ENCODE measurements around the gene SVOP.
A peak's percentile ranks its signal among the peaks of the same experiment; 100 is the strongest.

SVOP gene

DNA sequence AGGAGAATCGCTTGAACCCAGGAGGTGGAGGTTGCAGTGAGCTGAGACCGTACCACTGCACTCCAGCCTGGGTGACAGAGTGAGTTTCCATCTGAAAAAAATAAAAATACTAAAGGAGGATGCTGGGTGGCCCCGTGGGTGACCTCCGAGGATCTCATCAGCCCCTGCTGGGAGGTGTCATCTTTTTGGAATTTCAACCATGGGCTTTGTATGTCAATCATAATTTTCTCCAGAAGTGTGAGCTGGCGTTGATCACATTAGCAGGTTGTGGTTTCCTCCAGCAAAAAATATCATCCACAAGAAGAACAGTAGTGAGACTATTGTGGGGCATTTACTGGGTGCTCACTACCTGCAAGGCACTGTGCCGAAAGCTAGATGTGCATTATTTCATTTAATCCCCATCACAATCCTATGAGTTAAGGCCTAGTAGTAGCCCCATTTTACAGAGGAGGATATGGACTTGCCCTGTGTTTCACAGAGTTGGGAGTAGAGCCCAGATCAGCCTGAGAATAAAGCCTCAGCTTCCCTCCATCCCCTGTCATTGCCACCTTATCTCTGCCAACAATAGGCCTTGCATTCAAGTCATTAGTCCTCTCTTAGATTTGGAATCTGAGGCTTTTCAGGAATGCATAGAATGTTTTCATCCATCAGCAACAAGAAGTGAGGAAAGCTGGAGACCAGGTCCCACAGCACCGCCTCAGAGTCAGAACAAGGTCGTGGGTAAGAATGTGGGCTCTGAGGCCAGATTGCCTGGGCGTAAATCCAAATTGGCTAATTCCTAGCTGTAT lies 39.8 kb downstream of the SVOP start:
- WGBS (ENCODE audit: insufficient coverage, insufficient read length): no CpG with 5 or more reads among the region's 9 CpGs
- no peaks in the 10 kb centered on the region for H3K4me1 ChIP-seq (ENCODE audit: control insufficient read depth, insufficient read depth, low read length)
- no peak overlapping the region for H3K4me3 ChIP-seq (ENCODE audit: low read length)
- no peak overlapping the region for H3K27ac ChIP-seq (ENCODE audit: low read length)
- H3K36me3 ChIP-seq (ENCODE audit: control insufficient read depth, insufficient read depth, low read length): no peaks in the 10 kb centered on the region
- peak; percentile 7 for DNase-seq (ENCODE audit: low read depth, low spot score)
- no peaks in the 10 kb centered on the region for H3K27me3 ChIP-seq (ENCODE audit: control insufficient read depth, insufficient read depth, low read length)
- H3K9me3 ChIP-seq (ENCODE audit: control insufficient read depth, insufficient read depth, low read length): no peaks in the 10 kb centered on the region

DNA sequence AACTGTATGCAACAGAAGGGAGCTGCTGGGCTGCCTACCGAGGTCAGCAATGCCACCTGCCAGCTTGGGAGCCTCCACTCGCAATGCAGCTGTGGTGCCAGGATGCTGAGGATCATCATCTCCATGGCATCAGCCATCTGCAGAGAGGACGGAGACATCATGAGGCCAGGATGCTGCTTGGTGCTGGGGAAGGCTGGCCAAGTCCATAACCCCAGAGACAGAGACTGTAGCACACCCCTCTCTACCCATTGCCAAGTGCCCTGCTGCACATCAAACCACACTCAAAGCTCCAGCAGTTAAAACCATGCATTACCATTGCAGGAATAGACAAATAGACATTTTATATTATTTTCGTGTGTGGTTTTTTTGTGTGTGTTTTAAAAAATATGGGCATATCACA lies 43.5 kb downstream of the SVOP start:
- Histone ChIP-seq H3K36me3 (ENCODE audit: control insufficient read depth, insufficient read depth, low read length) (no peaks in the 10 kb centered on the region), H3K27ac (ENCODE audit: low read length) (no peak overlapping the region), H3K9me3 (ENCODE audit: control insufficient read depth, insufficient read depth, low read length) (no peaks in the 10 kb centered on the region), H3K4me1 (ENCODE audit: control insufficient read depth, insufficient read depth, low read length) (no peaks in the 10 kb centered on the region), H3K27me3 (ENCODE audit: control insufficient read depth, insufficient read depth, low read length) (no peaks in the 10 kb centered on the region), H3K4me3 (ENCODE audit: low read length) (no peak overlapping the region)
- WGBS (ENCODE audit: insufficient coverage, insufficient read length): no CpG with 5 or more reads among the region's 4 CpGs
- DNase-seq (ENCODE audit: low read depth, low spot score): no peak

DNA sequence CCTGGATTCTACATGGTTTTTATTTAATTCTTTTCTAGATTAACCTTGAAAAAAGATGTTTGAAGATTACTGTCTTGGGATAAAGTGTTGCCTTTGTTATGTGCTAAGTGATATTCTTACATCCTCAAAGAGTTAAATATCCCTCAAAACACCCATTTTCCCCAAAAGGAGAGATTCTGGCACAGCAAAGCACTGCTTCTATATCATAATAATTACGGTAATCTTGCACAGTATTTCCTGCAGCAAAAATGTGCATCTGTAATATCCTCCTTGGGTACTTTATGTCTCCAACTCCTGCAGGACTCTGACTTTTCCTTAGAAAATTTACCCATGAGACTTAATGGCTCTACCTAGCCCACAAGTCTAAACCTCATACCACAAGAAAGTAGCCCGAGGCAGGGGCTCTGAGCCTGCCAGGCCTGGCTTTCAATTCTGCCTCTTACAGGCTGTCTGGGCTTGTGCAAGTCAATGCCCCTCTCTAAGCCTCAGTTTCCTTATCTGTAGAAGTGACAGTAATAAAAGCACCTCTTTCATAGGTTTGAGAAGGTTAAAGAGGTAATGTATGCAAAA lies 45.8 kb downstream of the SVOP start:
- DNase-seq (ENCODE audit: low read depth, low spot score): no peak
- Histone ChIP-seq H3K9me3 (ENCODE audit: control insufficient read depth, insufficient read depth, low read length) (no peaks in the 10 kb centered on the region), H3K27me3 (ENCODE audit: control insufficient read depth, insufficient read depth, low read length) (no peaks in the 10 kb centered on the region), H3K36me3 (ENCODE audit: control insufficient read depth, insufficient read depth, low read length) (no peaks in the 10 kb centered on the region), H3K27ac (ENCODE audit: low read length) (no peak overlapping the region), H3K4me3 (ENCODE audit: low read length) (no peak overlapping the region), H3K4me1 (ENCODE audit: control insufficient read depth, insufficient read depth, low read length) (no peaks in the 10 kb centered on the region)
- WGBS (ENCODE audit: insufficient coverage, insufficient read length): no CpG with 5 or more reads among the region's 2 CpGs

DNA sequence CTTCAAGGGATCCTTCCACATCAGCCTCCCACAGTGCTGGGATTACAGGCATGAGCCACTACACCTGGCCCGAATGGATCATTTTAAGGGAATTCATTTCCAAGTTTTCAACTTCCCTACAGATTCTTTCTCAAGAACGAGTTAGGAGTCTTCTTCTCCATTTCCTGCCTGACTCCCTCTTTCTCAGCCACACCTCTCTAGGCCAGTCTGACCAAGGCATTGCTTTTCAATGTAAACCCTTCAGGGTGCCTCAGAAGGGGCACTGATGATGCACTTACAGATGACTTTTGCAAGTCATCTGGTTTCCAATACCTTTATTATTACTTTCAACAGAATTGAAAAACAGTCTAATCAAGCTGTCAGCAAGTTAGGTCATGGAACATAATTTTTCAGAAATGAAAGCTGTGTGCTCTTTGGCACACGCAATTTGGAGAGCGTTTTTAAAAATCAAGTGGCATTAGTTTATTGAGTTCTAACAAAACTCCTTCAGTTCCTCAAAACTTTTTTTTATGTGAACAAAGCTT lies 47.2 kb downstream of the SVOP start:
- no peaks in the 10 kb centered on the region for H3K9me3 ChIP-seq (ENCODE audit: control insufficient read depth, insufficient read depth, low read length)
- no peak for DNase-seq (ENCODE audit: low read depth, low spot score)
- no peak overlapping the region for H3K27ac ChIP-seq (ENCODE audit: low read length)
- WGBS (ENCODE audit: insufficient coverage, insufficient read length): no CpG with 5 or more reads among the region's 4 CpGs
- H3K4me3 ChIP-seq (ENCODE audit: low read length): no peak overlapping the region
- H3K27me3 ChIP-seq (ENCODE audit: control insufficient read depth, insufficient read depth, low read length): no peaks in the 10 kb centered on the region
- H3K36me3 ChIP-seq (ENCODE audit: control insufficient read depth, insufficient read depth, low read length): no peaks in the 10 kb centered on the region
- no peaks in the 10 kb centered on the region for H3K4me1 ChIP-seq (ENCODE audit: control insufficient read depth, insufficient read depth, low read length)

DNA sequence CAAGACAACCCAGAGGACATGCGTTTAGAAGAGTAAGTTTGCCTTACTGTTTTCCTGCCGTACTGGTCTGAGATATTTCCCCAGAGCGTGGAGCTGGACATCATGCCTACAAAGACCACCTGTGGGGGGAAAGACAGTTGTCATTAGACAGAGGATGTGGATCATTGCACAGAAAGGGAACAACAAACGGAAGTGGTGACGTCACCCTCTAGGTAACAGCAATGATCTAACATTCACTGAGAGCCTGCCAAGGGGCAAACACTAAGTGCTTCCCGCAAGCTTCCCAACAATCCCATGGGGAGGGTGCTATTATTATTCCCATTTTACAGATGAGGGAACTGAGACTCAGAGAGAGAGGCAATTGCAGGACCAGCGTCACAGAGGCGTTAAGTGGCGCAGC lies 48.5 kb downstream of the SVOP start:
- WGBS (ENCODE audit: insufficient coverage, insufficient read length): no CpG with 5 or more reads among the region's 9 CpGs
- H3K9me3 ChIP-seq (ENCODE audit: control insufficient read depth, insufficient read depth, low read length): no peaks in the 10 kb centered on the region
- H3K27me3 ChIP-seq (ENCODE audit: control insufficient read depth, insufficient read depth, low read length): no peaks in the 10 kb centered on the region
- no peak for DNase-seq (ENCODE audit: low read depth, low spot score)
- no peaks in the 10 kb centered on the region for H3K36me3 ChIP-seq (ENCODE audit: control insufficient read depth, insufficient read depth, low read length)
- no peak overlapping the region for H3K4me3 ChIP-seq (ENCODE audit: low read length)
- no peak overlapping the region for H3K27ac ChIP-seq (ENCODE audit: low read length)
- H3K4me1 ChIP-seq (ENCODE audit: control insufficient read depth, insufficient read depth, low read length): no peaks in the 10 kb centered on the region

DNA sequence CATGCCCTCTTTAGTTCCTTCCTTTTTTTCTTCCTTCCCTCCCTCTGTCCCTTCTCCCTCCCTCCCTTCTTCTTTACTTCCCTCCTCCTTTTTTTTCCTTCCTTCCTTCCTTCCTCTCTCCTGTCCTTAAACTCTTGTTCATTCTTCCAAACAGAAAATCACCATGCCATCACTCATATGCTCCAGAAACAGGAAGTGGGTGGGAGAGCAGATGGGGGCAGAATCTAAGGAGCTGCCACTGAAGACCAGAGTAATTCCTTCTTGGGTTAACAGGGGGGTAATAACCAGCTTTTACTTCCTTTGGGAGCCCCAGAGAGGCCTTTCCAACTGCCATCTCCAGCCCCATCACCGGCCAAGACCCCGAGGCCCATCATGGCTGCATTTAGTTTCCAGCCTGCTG lies 51.2 kb downstream of the SVOP start:
- WGBS (ENCODE audit: insufficient coverage, insufficient read length): no CpG with 5 or more reads among the region's 2 CpGs
- Histone ChIP-seq H3K4me1 (ENCODE audit: control insufficient read depth, insufficient read depth, low read length) (no peaks in the 10 kb centered on the region), H3K36me3 (ENCODE audit: control insufficient read depth, insufficient read depth, low read length) (no peaks in the 10 kb centered on the region), H3K9me3 (ENCODE audit: control insufficient read depth, insufficient read depth, low read length) (no peaks in the 10 kb centered on the region), H3K27me3 (ENCODE audit: control insufficient read depth, insufficient read depth, low read length) (no peaks in the 10 kb centered on the region), H3K27ac (ENCODE audit: low read length) (no peak overlapping the region), H3K4me3 (ENCODE audit: low read length) (no peak overlapping the region)
- DNase-seq (ENCODE audit: low read depth, low spot score): no peak

DNA sequence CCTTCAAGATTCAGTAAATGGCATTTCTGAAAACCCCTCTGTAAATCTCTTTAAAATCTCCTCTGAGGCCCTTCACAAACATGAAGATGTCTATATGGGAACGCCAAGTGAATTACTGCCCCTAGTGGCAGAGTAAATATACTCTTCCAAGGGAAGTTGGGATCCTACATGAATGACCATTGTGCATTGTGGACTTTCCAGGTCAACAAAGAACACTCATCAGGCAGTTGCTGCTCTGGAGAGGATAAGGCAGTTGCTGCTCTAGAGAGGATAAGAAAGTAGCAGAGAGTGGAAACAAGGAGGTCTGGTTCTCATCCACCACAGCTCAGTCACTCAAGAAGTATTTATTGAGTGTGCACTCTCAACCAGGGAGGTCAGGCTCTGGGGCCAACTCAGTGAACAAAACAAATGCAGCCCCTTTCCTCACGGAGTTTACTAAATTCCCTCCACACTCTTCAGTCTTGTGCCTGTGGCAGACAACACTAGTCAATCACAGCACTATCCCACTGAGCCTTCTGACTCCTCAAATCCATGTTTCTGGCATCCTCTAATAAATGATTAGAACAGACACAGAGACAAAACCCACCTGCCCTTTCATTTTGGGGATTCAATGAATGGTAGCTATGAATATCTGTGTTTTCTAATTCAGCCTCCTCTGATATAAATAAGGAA lies 52.9 kb downstream of the SVOP start:
- WGBS (ENCODE audit: insufficient coverage, insufficient read length): no CpG with 5 or more reads among the region's 2 CpGs
- DNase-seq (ENCODE audit: low read depth, low spot score): peak; percentile 37
- H3K4me1 ChIP-seq (ENCODE audit: control insufficient read depth, insufficient read depth, low read length): no peaks in the 10 kb centered on the region
- H3K4me3 ChIP-seq (ENCODE audit: low read length): no peak overlapping the region
- H3K9me3 ChIP-seq (ENCODE audit: control insufficient read depth, insufficient read depth, low read length): no peaks in the 10 kb centered on the region
- H3K27me3 ChIP-seq (ENCODE audit: control insufficient read depth, insufficient read depth, low read length): no peaks in the 10 kb centered on the region
- H3K27ac ChIP-seq (ENCODE audit: low read length): no peak overlapping the region
- no peaks in the 10 kb centered on the region for H3K36me3 ChIP-seq (ENCODE audit: control insufficient read depth, insufficient read depth, low read length)

DNA sequence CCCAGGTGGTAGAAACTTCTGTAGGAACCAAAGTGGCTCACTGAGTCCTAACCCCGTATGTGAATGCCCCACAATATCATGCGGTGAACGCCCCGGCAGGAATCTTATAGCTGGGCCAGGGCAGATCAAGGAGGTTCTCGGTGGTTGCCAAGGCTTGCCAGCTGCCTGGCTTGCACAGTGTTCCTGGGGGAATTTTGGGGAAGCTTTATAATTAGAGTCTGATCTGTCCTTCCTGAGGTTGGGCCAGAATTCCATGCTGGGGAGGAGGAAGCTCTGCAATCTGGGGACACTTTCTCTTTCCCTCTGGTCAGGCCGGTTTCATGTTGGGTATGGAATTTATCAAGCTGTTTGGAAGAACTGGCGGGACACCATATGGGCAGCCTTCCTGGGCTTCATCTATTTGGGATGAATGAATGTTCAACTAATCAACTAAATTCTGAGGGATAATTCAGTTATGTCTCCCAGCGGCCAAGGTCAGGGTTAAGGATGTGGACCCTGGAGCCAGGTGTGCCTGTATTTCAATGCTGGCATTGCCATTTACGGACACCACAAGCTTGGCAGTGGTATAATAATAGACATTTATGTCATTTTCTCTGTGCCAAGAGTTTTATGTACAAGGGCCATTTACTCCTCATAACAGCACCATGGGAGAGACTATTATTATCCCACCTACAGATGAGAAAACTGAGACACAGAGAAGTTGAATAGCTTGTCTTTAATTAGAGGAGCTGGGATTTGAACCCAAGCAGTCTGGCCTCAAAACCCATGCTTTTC lies 54.3 kb downstream of the SVOP start:
- WGBS (ENCODE audit: insufficient coverage, insufficient read length): no CpG with 5 or more reads among the region's 9 CpGs
- Histone ChIP-seq H3K36me3 (ENCODE audit: control insufficient read depth, insufficient read depth, low read length) (no peaks in the 10 kb centered on the region), H3K27ac (ENCODE audit: low read length) (no peak overlapping the region), H3K27me3 (ENCODE audit: control insufficient read depth, insufficient read depth, low read length) (no peaks in the 10 kb centered on the region), H3K4me1 (ENCODE audit: control insufficient read depth, insufficient read depth, low read length) (no peaks in the 10 kb centered on the region), H3K4me3 (ENCODE audit: low read length) (no peak overlapping the region), H3K9me3 (ENCODE audit: control insufficient read depth, insufficient read depth, low read length) (no peaks in the 10 kb centered on the region)
- no peak for DNase-seq (ENCODE audit: low read depth, low spot score)

DNA sequence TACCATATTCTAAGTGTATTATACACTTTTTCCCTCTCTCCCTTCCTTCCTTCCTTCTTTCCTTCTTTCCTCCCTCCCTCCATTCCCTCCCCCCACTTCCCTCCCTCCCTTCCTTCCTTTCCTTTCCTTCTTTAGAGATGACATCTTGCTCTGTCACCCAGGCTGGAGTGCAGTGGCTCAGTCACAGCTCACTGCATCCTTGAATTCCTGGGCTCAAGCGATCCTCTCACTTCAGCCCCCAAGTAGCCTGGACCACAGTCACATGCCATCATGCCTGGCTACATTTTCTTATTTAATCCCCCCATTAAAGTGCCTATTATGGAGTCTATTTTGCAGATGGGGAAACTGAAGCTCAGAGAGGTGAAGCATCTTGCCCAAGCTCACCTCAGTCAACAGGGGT lies 55.0 kb downstream of the SVOP start:
- Histone ChIP-seq H3K4me1 (ENCODE audit: control insufficient read depth, insufficient read depth, low read length) (no peaks in the 10 kb centered on the region), H3K36me3 (ENCODE audit: control insufficient read depth, insufficient read depth, low read length) (no peaks in the 10 kb centered on the region), H3K27me3 (ENCODE audit: control insufficient read depth, insufficient read depth, low read length) (no peaks in the 10 kb centered on the region), H3K9me3 (ENCODE audit: control insufficient read depth, insufficient read depth, low read length) (no peaks in the 10 kb centered on the region), H3K27ac (ENCODE audit: low read length) (no peak overlapping the region), H3K4me3 (ENCODE audit: low read length) (no peak overlapping the region)
- WGBS (ENCODE audit: insufficient coverage, insufficient read length): no CpG with 5 or more reads among the region's 1 CpG
- DNase-seq (ENCODE audit: low read depth, low spot score): no peak
